LoVo (cell line): ENCODE data around the gene UBTFL1.
"Not testable (repeated sequence)": the region's sequence is repeated elsewhere in the genome, so short reads cannot be mapped to it uniquely, and the experiment has no call there.

Source experiments
- DNase-seq: peaks from one replicate; pipeline ENCODE4 v3.0.0-alpha.2; 2016; ENCODE audit warnings: low spot score

The UBTFL1 gene, protein sequence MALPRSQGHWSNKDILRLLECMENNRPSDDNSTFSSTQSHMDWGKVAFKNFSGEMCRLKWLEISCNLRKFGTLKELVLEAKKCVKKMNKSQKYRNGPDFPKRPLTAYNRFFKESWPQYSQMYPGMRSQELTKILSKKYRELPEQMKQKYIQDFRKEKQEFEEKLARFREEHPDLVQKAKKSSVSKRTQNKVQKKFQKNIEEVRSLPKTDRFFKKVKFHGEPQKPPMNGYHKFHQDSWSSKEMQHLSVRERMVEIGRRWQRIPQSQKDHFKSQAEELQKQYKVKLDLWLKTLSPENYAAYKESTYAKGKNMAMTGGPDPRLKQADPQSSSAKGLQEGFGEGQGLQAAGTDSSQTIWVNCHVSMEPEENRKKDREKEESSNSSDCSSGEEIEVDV

DNA sequence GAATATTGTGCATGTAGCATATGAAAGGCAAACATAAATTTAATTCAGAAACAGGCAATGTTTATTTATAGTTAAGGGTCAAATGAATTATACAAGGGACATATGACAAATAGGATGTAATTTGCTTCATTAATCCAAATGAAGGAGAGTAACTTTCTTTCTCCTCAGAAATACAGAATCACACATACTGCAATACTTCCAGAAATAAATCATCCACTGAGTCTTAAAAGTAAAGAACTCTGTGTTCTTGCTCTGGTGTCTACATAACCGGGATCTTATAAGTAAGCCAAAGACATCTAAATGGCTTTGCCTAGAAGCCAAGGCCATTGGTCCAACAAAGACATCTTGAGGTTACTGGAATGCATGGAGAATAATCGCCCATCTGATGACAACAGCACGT lies at the start of gene UBTFL1:
UBTFL1 (plus strand) TSS at position 301 of the 400 bp plus-strand sequence; CDS start at position 301, 0 bp downstream.
- DNase-seq = not testable (repeated sequence)

DNA sequence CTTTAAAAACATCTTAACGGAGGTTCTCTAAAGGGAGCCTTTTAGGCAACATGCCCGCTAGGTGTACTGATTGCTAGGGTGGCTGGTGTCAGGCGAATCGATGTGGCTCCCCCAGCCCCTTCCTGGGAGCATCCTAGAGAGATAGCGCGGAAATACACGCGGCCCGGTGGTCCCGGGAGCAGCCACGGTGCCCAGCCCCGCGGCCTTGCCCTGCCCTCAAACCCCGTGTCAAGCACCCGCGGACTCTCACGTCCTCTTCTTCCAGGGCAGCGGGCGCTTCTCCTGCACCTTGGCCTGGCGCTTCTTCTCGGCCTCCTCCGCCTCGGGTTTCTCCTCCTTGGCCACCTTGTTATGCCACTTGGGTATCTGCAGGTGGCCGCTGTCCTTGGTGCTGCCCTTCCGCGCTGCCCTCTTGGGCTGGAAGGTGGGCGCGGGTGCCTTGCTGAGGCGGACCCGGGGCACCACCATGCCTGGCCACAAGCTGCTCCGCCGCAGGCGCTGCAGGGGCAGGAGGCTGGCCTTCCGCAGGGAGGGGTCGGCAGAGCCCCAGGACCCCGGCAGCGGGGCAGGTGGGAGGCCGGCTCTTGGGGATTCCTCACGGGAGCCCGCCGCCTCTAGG lies 34.0 kb upstream of the UBTFL1 start:
- DNase-seq = not testable (repeated sequence)

DNA sequence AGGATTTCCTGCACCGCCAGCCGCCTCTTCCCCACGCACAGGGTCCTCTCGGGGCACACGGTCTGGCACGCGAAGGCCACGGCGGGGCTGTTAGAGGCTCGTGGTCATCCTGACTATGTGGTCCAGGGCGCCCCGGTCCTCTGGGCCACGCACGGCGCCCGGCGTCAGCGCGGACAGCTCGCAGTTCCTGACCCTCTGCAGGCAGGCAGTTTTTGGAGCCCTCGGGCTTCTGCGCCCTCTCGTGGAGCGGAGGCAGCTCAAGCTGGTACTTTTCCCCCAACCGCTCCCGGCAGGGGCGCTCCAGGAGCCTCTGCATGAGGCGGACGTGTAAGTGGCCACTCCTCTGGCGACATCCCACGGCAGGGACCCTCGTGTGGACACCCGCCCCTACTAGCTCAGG lies 33.4 kb upstream of the UBTFL1 start:
- DNase-seq = not testable (repeated sequence)

DNA sequence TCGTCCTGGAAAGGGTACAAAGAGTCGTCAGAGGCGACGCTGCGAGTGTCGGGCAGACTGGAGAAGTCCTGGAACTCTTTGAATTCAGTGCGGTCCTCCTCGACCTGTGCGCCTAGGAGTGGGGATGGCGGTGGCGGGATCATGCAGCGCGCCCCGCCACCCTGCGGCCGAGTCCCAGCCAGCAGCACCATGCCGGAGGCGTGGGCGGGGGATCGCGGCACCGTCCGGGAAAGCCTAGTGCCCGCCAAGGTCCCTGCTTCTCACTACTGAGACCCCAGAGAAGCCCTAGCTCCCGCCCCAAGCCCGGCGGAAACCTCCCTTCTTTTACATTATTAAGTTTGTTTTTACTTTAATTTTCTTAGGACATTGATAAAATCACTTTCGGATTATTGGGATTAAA lies 32.2 kb upstream of the UBTFL1 start:
- not testable (repeated sequence) for DNase-seq

DNA sequence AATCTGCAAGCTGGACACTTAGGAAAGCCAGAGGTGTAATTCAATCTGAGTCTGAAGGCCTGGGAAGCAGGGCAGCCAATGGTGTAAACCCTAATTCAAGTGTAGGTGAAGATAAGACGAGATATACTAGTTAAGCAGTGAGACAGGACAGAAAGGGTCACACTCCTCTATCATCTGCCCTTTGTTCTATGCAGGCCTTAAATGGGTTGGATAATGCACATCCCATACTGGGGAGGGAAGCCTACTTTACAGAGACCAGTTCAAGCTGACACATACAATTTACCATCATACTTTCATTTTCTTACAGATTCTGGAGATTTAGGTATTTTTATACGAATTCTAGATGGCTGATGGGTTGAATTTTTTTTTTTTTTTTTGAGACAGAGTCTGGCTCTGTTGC lies 3.0 kb downstream of the UBTFL1 start:
- not testable (repeated sequence) for DNase-seq

DNA sequence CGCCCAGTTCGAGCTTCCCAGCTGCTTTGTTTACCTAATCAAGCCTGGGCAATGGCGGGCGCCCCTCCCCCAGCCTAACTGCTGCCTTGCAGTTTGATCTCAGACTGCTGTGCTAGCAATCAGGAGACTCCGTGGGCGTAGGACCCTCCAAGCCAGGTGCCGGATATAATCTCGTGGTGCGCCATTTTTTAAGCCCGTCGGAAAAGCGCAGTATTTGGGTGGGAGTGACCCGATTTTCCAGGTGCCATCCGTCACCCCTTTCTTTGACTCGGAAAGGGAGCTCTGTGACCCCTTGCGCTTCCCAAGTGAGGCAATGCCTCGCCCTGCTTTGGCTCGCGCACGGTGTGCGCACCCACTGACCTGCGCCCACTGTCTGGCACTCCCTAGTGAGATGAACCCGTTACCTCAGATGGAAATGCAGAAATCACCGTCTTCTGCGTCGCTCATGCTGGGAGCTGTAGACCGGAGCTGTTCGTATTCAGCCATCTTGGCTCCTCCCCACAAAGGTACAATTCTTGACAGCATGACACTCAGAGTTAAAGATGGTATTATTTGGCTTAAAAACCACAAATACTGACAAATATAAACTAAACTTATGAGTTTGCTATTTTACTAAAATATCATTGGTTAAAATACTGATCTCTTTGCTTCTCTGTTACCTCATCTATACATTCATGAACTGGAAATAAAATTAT lies 9.6 kb downstream of the UBTFL1 start:
- not testable (repeated sequence) for DNase-seq

DNA sequence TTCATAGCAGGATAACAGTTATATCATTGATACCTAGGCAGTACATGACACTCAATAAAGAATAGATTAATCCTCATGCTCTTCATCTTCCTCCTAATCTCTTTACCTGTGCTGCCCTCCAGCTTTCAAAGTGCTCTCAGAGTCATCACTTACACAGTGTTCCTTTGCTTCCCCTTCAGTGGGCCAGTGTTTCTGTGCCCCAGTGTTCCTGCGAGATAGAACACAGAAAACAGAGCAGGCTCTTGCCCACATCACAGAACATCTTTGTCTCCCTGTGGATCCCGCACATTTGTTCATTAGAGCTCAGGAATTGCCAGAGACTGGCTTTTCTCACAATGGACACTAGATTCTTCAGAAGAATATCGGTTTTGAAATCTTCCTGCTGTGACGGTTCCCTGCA lies 12.5 kb downstream of the UBTFL1 start:
- DNase-seq = not testable (repeated sequence)

DNA sequence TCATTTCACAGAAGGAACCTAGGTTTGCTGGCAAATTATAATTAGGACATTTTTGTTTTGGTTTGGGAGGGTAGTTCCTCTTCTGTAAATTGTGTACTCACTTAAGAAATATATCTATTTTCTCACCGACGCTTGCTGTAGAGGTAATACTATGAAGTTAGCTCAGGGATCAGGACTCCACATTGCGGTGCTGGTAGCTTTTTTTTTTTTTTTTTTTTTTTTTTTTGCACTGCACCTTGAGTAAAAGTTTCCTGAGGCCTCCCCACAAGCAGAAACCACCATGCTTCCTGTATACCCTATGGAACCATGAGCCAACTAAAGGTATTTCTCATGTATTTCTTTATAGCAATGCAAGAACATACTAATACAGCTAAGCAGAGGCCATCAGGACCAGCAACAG lies 14.7 kb downstream of the UBTFL1 start:
- DNase-seq = no peak

DNA sequence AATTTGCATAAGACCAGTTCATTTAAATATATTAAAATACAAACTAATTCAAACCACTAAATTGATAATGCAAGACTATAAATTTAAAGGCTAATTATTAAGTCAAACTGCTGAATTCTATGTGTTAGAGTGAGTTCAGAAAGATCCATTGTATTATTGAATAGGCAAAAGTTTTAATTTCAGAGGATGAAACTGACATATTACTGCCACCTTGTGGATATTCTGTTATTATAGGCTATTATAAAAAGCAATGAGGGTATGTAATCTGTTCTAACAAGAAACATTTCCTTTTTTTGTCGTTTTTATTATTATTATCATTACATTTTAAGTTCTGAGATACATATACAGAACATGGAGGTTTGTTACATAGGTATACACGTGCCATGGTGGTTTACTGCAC lies 27.8 kb downstream of the UBTFL1 start:
- peak; percentile 7 for DNase-seq

DNA sequence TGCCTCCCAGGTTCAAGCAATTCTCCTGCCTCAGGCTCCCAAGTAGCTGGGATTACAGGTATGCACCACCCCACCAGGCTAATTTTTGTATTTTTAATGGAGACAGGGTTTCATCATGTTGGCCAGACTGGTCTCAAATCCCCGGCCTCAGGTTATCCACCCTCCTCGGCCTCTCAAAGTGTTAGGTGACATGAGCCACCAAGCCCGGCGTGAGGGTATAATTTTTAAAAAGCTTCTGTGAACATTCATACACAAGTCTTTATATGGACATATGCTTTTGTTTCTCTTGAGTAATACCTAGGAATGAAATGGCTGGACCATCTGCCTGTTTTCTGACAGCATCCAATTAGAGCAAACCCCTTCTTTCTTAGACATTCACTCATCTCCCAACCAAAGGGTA lies 34.4 kb downstream of the UBTFL1 start:
- no peak for DNase-seq

DNA sequence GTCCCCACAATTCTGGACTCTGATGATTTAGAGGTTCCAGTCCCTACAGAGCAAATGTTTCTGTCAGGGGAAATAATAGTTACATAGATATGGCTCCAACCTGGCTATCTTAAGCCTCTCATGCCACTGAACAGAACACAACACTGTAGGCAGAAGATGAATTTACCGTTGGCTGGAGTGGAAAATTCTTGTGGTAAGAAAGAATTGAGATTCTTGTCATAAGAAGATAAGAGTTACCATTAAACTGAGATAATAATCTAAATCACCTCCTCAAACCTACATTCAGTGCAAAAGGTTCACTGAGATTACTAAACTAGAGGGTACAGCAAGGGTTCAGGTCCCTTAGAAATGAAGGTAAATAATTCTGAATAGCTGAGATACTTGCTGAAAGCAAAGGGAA lies 38.6 kb downstream of the UBTFL1 start:
- no peak for DNase-seq

DNA sequence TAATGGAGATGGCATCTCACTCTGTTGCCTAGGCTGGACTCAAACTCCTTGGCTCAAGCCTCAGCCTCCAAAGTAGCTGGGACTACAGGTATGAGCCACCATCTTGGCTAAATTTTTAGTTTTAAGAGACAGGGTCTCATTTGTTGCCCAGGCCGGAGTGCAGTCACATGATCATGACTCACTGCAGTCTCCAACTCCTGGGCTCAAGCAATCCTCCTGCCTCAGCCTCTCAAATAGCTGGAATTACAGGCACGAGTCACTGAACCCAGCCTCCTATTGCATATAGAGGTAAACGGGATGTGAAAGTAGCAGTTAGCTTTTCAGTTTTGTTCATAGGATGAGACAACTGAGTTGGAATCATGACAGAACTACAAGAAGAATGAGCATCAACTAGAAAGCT lies 39.2 kb downstream of the UBTFL1 start:
- no peak for DNase-seq

DNA sequence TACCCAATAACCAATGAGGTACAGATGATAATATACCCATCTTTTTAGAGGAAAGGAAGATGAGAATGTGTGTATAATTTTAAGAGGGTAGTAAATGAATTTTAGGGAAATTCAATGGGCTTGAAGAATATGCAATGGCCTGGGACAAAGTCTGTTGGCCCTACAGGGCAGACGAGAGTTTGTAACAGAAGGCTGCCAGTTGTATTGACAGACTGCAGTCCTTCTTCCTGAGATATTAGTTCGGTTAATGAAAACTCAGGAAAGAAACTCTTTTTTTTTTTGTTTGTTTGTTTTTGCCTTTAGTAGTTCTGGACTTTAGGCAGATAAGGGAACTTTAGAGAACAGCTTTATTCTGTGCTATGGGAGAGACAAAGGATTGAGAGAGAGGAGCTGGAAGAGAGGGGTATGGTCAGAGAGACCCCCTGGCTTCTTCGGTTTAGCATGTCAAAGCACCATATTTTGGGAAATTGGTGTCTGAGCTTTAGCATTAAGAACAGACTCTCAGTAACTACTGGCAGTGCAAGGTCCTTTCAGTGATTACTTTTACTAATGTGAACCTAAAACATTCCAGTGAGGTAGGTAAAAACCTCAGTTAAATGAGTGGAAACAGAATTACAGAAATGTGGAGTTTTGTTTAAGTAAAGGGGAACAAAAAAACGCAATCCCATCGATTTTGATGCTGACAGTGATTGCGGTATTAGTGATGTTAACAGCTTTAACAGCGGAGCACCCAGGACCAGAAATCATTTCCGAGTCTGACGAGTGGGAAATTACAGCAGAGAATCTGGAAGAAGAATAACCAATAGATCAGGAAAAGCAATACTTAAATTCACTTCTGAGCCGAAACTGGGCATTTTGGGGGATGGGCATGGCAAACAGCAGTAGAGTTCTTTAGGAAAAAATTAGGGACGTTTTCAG lies 48.1 kb downstream of the UBTFL1 start:
- no peak for DNase-seq

DNA sequence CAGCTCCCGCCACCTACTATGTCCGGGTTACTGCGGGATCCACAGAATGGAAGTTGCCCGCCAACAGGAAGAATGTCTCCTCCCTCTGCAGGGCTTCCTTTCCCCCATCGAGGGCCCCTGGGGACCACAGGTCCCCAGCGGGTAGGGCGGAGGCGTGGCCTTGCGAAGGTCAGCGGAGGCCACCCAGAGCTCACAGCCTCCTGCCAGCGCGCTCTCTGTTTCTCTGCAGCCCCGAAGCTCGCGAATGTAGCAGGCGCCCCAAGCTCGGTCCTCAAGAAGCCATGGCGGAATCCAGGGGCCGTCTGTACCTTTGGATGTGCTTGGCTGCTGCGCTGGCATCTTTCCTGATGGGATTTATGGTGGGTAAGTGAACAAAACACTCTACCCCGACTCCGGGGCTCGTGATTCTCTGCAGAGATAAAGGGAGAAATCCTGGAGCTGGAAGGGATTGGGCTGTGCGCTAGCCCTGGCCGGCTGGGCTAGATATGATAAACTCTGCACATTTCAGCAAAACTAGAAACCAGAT lies 48.8 kb downstream of the UBTFL1 start, which contains the start of gene NAALAD2:
NAALAD2 (plus strand) TSS at position 186 of the 526 bp plus-strand sequence; CDS start at position 282, 96 bp downstream.
- no peak for DNase-seq

DNA sequence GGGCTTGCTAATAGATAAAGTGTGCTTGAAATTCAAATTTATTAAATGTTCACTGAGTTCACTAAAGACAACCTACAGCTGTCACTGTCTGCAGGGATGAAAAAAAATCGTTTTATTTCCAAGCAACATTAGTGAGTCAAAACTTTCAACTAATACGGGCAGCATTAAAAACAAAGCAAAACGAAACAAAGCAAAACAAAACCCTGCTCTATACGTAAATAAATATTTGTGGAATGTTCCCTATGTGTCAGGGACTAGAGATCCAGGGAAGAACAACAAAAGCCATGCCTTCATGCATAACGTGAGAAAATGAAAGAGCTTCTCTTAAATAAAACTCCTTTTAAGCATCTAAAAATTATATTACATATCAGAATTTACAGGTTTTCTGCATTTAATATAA lies 49.3 kb downstream of the UBTFL1 start:
- DNase-seq = no peak
